Adipocyte (in vitro differentiated cells): Measurements from ENCODE around the gene SFXN5.
"Not testable (repeated sequence)": the region's sequence is repeated elsewhere in the genome, so short reads cannot be mapped to it uniquely, and the experiment has no call there.

Source experiments
- DNase-seq: peaks from one replicate; pipeline ENCODE4 v3.0.0-alpha.2; 2015; ENCODE audit warnings: low read depth
- H3K27me3 ChIP-seq: replicated peaks from 2 replicates; pipeline ENCODE4 v1.7.0; 2013; ENCODE audit warnings: mild to moderate bottlenecking, low read length, moderate library complexity; ENCODE audit not compliant: control insufficient read depth, insufficient read depth
- H3K36me3 ChIP-seq: 2 replicates; pipeline ENCODE4 v1.7.0; 2013; ENCODE audit warnings: low read length, mild to moderate bottlenecking, moderate library complexity; ENCODE audit not compliant: control insufficient read depth, insufficient read depth, severe bottlenecking
- H3K4me1 ChIP-seq: 2 replicates; pipeline ENCODE4 v1.7.0; 2013; ENCODE audit warnings: mild to moderate bottlenecking, low read length, moderate library complexity; ENCODE audit not compliant: control insufficient read depth, insufficient read depth
- H3K4me3 ChIP-seq: 2 replicates; pipeline ENCODE4 v1.7.0; 2013; ENCODE audit warnings: mild to moderate bottlenecking, low read length, moderate library complexity
- H3K9ac ChIP-seq: 2 replicates; pipeline ENCODE4 v1.7.0; 2013; ENCODE audit warnings: mild to moderate bottlenecking, low read length, moderate library complexity
- H3K9me3 ChIP-seq: 2 replicates; pipeline ENCODE4 v1.7.0; 2013; ENCODE audit warnings: mild to moderate bottlenecking, low read length, moderate library complexity; ENCODE audit not compliant: control insufficient read depth

SFXN5 gene, protein sequence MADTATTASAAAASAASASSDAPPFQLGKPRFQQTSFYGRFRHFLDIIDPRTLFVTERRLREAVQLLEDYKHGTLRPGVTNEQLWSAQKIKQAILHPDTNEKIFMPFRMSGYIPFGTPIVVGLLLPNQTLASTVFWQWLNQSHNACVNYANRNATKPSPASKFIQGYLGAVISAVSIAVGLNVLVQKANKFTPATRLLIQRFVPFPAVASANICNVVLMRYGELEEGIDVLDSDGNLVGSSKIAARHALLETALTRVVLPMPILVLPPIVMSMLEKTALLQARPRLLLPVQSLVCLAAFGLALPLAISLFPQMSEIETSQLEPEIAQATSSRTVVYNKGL

DNA sequence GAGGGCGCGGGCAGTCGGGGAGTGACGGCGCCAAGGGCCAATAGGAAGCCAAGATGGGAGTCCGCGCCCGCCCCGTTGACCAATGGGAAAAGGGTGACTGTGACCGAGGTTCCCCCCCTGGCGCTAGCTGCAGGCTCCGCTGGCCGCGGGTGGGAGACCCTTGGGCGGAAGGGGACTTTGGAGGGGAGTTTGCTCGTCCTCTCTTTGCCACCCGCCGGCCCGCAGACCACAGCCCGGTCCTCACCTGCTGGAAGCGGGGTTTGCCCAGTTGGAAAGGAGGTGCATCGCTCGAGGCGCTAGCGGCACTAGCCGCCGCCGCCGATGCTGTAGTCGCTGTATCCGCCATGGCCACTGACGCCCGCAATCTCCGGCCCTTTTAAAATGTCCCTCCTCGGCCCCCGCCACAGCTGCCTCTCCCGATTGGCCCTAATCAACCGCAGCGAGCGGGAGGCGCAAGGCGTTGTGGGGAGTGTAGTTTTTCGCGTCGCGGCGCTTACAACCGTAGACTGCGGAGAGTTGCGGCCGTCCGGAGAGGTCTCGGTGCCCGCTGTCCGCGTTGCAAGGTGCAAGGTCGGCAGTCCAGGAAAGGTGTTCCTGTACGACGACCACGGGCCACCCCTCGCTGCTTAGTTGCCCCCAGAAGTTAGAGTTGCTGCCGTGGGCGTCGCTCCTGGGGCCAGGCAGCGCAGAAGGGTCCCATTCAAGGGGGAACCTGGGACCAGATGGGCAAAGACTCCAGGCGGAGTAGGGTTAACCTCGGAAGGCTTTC is at the start of gene SFXN5:
TSS of gene SFXN5 (minus strand) at position 353 of the 769 bp plus-strand sequence. CDS start at position 346, 7 bp downstream.
- peak within 1 kb of the TSS; percentile 87 for H3K9ac ChIP-seq
- H3K4me3 ChIP-seq = peak within 1 kb of the TSS; percentile 87
- H3K4me1 ChIP-seq = peaks cover 23% of the 10 kb centered on the region
- peaks cover 18% of the 10 kb centered on the region for H3K36me3 ChIP-seq
- DNase-seq = peak; percentile 98
- H3K27me3 ChIP-seq = no peaks in the 10 kb centered on the region
- no peaks in the 10 kb centered on the region for H3K9me3 ChIP-seq

DNA sequence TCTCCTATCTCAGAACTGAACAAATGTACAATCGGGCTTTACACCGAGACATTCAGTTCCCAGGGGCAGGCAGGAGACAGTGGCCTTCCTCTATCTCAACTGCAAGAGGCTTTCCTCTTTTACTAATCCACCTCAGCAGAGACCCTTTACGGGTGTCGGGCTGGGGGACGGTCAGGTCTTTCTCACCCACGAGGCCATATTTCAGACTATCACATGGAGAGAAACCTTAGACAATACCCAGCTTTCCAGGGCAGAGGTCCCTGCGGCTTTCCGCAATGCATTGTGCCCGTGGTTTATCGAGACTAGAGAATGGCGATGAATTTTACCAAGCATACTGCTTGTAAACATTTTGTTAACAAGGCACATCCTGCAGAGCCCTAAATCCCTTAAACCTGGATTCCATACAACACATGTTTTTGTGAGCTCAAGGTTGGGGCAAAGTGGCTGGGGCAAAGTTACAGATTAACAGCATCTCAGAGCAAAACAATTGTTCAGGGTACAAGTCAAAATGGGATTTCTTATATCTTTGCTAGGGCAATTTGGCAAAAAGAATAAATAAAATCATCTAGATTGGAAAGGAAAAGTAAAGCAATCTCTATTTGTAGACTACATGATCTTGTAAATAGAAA is 48.2 kb upstream of the SFXN5 start:
- H3K9ac ChIP-seq, H3K4me1 ChIP-seq, H3K4me3 ChIP-seq, H3K36me3 ChIP-seq, DNase-seq, H3K27me3 ChIP-seq, H3K9me3 ChIP-seq: not testable (repeated sequence)

DNA sequence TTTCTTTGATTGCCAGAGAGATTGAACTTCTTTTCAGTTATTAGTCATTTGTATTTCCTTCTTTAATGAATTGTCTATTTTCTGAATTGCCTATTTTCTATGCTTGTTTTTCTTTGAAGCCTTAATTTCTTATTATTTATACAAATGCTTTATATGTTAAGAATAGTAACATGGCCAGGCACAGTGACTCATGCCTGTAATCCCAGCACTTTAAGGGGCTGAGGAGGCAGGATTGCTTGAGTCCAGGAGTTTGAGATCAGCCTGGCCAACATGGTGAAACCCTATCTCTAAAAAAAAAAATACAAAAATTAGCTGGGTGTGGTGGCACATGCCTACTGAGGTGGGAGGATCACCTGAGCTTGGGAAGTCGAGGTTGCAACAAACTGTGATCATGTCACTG is 45.9 kb upstream of the SFXN5 start:
- H3K9me3 ChIP-seq = no peaks in the 10 kb centered on the region
- H3K4me3 ChIP-seq = no peak overlapping the region
- peak; percentile 38 for DNase-seq
- no peak overlapping the region for H3K9ac ChIP-seq
- H3K36me3 ChIP-seq = no peaks in the 10 kb centered on the region
- no peaks in the 10 kb centered on the region for H3K27me3 ChIP-seq
- H3K4me1 ChIP-seq = peaks cover 6% of the 10 kb centered on the region

DNA sequence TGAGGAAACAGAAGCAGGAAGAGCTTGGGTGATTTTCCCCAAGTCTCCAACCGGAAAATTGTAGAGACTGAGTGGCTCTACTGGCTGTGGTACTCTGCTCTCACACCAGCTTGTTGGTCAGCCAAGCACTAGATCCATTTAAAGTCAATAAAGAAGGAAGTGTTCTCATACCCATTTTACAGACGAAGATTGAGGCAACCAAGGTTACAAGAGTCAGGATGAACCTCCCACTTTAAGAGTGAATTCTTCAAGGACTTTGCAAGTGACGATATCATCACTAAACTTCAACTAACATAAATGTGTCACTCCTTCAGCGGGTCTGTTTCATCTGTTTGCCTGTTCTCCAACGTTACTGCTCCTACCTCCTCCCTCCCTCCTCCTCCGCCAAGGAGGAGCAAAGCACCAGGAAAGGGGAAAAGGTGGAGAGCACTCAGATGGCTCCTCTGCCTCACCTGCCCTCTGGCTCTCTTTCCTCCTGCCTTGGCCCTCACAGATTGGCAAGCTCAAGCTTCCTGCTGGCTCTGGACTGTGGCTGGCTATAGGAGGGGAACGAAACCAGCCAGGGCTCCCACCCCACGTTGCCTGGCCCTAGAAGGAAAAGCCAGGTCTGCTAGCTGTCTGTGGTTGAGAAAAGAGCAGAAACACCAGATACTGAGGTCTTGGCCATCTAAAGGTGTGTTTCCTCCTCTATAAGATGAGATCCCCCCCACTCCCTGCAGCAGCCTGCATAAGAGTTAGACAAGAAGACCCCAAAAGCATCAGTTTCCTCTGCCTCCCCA is 44.9 kb upstream of the SFXN5 start:
- no peaks in the 10 kb centered on the region for H3K36me3 ChIP-seq
- H3K27me3 ChIP-seq = no peaks in the 10 kb centered on the region
- no peaks in the 10 kb centered on the region for H3K9me3 ChIP-seq
- DNase-seq = no peak
- no peak overlapping the region for H3K9ac ChIP-seq
- H3K4me1 ChIP-seq = peaks cover 6% of the 10 kb centered on the region
- H3K4me3 ChIP-seq = no peak overlapping the region

DNA sequence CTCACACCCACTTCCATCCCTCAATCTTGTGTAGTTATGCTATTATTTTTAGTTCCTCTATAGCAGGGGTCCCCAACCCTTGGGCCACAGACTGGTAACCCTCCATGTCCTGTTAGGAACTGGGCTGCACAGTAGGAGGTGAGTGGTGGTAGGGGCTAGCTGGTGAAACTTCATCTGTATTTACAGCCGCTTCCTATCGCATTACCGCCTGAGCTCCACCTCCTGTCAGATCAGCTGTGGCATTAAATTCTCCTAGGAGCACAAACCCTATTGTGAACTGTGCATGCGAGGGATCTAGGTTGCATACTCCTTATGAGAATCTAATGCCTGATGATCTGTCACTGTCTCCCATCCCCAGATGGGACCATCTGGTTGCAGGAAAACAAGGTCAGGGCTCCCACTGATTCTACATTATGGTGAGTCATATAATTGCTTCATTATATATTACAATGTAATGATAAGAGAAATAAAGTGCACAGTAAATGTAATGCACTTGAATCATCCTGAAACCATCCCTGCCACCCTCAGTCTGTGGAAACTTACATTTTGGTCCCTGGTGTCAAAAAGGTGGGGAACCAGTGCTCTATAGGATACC is 42.9 kb upstream of the SFXN5 start:
- DNase-seq = peak; percentile 10
- H3K4me3 ChIP-seq = no peak overlapping the region
- H3K4me1 ChIP-seq = peaks cover 23% of the 10 kb centered on the region
- H3K36me3 ChIP-seq = no peaks in the 10 kb centered on the region
- H3K9ac ChIP-seq = peak overlapping the region; percentile 90
- H3K27me3 ChIP-seq = no peaks in the 10 kb centered on the region
- H3K9me3 ChIP-seq = no peaks in the 10 kb centered on the region

DNA sequence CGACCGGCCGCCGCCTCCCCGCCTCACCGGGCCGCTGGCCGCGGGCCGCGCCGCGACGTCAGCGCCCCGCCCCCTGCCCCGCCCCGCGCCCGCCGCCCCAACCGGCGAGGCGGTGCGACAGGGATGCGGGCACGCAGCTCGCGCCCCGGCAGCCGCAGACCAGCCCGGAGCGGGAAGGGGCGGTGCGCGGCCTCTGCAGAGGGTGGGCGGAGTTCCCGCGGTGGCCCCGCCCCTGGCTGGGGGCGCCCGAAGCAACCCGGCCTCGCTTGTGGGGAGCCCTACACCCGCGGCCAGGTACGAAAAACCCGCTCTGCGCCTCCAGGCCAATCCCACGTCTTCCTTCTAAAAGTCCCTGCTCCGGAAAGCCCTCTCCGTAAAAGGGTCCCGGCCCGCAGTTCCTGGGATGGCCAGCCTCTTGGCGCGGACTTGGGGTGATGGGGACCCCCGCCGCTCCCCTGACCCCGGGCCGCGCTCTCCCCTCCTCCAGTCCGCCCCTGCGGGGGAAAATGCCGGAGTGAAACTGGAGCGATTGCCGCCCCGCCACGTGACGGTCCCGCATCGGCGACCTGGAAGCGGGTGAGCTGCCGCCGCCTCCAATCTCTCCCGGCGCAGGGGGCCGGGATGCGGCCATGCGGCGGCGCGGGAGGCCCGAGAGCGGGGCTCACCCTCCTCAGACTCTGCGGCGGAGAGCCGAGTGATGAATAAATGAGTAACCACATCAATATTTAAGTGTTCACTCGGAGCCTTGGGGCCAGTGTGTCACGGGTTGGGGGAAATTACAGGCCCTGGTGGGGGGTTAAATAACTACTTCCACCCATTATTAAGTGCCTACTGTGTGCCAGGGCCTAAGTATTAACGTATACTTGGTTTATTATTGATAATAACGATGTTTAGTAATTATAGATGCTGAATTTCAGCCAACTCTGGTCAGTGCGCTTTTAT is 41.7 kb upstream of the SFXN5 start, which contains the start of gene RAB11FIP5:
TSS of gene RAB11FIP5 (minus strand) at position 36 of the 942 bp plus-strand sequence. CDS start 171 bp downstream, outside the sequence.
- Histone ChIP-seq H3K36me3 (no peaks in the 10 kb centered on the region), H3K9me3 (no peaks in the 10 kb centered on the region), H3K9ac (peak within 1 kb of the TSS; percentile 97), H3K4me1 (peaks cover 23% of the 10 kb centered on the region), H3K27me3 (no peaks in the 10 kb centered on the region), H3K4me3 (peak within 1 kb of the TSS; percentile 93)
- peak; percentile 93 for DNase-seq

DNA sequence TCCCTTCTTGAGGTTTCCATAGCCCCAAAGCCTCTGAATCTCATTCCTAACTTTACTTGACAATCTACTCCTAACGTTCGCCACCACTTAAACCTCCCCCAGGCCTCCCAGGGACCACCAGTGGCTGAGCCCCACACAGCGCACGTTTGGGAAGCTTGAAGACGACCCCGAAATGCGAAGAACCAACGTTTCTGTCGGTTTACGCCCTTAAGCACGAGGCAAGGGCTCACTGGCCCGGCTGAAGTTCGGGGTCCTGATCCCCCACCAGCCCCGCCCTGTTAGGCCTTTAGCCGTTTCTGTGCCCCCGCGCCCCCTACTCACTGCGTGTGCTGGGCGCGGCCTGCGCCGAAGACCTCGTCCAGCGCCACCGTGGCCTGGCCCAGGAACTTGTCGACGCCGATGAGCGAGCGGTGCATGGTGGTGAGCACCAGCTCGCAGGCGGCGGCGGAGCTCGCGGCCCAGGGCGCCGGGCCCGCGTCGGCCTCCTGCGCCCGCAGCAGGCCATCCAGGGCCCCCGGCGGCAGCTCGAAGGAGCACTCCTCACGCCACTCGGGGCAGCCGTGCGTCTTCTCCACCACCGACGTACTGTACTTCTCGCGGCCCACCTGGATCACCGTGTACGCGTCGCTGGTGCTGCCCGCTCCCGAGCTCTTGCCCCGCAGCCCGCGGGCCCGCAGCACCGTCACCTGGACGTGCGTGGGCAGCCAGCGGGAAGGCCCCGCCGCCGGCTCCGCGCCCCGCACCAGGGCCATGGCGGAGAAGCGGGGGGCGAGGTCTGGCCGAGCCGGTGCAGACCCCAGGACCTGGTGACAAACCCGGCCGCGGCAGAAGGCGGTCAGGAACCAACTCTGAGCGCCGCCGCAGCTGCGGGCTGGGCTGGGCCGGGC is 40.8 kb upstream of the SFXN5 start:
- Histone ChIP-seq H3K4me3 (peak overlapping the region; percentile 93), H3K36me3 (no peaks in the 10 kb centered on the region), H3K9me3 (no peaks in the 10 kb centered on the region), H3K27me3 (no peaks in the 10 kb centered on the region), H3K9ac (peak overlapping the region; percentile 97), H3K4me1 (peaks cover 26% of the 10 kb centered on the region)
- DNase-seq = peak; percentile 74

DNA sequence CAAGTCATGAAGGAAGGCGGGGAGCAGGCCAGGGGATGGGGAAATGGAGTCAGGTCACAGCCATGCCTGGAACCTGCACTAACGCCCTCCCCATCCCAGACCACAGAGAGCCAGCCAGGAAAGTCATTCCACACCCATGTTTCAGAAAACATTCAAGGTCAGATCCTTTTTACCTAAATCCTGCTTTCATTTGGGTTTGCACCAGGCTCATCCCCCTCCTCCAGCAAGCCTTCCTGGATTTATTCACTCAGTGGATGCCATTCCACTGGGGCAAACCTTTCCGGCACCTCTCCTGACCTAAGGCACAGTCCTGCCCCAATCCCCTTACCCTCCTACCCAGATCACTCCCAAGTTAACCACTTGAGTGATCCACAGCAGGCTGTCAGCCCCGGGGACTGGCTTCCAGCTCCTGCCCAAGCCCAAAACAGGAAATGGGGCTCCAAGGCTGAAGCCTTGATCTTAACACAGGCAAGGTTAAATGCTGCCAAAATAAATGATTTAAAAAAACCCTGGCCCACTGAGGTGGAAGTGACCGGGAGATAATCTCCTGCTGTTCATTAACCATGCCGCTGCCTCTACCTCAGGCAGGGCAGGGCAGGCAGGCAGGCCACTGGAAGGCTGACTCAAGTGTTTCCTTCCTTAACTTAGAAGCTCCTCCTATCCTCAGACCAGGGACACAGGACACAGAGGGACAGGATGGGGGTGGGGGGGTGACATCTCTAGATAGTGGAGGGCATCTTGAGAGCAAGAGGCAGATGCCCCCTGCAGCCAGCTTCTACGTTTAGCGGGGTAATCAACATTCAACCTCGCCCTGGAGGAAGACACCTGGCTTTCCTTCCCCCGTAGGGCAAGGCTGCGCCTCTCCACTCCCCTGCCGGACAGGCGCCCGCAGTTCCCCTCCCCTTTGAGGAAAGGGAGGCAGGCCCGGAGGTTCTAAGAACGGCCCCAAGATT is 39.8 kb upstream of the SFXN5 start:
- Histone ChIP-seq H3K4me3 (peak overlapping the region; percentile 93), H3K9ac (peak overlapping the region; percentile 97), H3K9me3 (no peaks in the 10 kb centered on the region), H3K4me1 (peaks cover 36% of the 10 kb centered on the region), H3K36me3 (no peaks in the 10 kb centered on the region), H3K27me3 (no peaks in the 10 kb centered on the region)
- peak; percentile 64 for DNase-seq
